HG03095 (cell line): ENCODE data around the gene PKN1.
A peak's percentile ranks its signal among the peaks of the same experiment; 100 is the strongest.
"Not testable (repeated sequence)": the region's sequence is repeated elsewhere in the genome, so short reads cannot be mapped to it uniquely, and the experiment has no call there.

Experiments
- ATAC-seq: cut with Tn5 transposase; IDR thresholded peaks from one replicate; pipeline ENCODE4 v1.9.1; 2021; ENCODE audit warnings: moderate library complexity; ENCODE audit not compliant: unreplicated experiment

PKN1 gene

DNA sequence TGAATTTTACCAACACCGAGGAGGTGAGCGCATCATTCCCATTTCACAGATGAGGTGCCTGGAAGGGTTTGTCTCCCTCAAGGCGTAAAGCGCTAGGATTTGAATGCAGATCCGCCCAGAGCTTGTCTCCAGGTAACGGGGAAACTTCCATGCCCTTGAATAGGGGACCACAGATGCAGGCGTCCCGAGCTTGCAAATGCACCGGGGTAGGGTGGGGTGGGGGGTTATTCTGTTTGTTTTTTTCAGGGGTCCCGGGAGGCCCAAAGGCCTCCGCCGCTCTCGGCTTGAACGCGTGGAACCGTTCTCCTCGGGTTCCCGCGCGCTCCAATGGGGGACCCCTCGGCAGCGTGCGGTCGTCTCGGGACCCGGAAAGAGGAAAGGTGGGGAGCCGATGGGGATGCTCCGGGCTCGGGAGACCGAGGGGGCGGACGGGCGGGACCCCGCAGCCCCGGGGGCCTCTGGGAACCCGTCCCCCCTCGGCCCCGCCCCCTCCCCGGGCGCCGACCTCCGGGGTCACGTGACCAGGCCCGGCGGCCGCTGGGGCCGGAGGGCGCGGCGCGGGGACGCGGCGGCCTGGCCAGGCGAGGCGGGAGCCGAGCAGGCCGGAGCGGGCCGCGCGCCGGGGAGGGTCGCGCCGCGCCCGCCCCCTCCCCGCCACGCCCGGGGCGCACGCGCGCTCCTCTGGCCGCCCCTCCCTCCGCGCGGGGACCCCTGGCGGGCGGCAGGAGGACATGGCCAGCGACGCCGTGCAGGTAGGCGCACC lies at the start of gene PKN1:
Gene PKN1, plus strand, starts transcription at position 516 of the 763 bp plus-strand sequence. Its CDS starts 216 bp downstream, at position 732.
- ATAC-seq: no peak

DNA sequence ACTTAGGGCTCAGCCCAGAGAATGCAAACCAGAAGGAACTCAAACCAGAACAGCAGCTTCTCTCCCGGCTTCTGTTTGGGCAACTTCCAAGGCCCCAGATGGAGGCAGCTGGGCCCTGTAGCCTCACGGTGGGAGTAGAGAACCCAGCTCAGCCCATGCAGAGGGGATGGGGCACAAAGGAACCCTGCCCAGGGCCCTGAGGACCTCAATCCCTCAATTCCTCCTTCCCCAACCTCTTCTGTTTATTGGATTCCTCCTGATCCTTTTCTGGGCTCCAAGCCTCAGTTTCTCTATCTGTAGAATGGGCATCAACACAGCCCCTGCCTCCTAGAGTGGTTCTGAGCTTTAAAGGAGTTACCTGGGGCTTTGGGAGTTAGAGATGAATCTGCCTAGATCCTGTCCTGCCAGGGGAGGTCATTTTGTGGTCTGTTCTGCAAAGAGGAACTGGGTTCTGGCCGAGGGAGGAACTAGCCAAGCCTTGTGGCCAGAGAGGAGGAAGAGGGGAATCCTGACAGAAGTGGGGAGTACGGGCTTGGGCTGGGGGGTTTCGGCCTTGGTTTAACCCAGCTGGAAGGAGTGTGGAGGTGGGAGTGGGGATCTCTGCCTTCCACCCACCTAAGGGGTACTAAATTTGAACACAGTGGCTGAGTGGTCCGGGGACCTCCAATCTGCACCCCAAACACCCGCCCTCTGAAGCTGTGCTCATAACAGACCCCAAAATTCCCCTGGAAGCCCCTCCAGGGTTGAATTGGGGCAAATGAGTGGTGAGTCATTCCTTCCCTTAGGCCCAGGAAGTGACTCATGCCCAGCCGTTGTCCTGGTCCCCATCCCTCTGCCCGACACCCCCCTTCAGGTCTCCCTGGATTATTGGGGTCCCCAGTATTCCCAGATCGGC lies 49.2 kb upstream of the PKN1 start:
- ATAC-seq: no peak

DNA sequence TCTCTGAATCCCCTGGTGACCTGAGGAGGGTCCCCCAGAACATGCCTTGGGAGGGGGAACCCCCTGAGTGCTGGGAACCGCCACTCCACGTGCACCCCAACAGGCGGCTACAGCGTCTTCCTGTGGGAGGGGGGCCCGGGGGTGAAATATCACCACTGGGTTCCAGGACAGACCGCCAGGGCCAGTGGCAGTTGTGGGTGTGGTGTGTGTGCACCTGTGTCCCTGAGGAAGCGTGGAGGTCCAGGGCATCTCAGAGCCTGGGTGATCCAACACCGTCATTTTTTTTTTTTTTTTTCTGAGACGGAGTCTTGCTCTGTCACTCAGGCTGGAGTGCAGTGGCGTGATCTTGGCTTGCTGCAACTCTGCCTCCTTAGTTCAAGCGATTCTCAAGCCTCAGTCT lies 47.6 kb upstream of the PKN1 start:
- ATAC-seq: no peak

DNA sequence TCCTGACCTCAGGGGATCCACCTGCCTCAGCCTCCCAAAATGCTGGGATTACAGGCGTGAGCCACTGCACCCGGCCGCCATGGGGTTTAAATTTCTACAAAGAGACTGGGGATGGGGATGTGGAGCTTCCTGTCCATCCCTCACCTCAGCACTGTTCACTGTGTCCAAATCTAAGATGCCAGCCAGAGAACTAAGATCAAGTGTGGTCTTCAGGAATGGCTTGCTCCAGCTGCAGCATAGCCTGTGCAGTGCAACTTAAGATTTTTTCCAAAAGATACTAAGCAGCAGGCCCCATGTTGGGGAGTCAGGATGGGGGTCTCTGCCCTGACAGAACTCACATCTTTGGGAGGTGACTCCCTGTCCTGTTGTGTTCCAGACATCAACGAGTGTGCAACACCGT lies 42.6 kb upstream of the PKN1 start:
- ATAC-seq: no peak

DNA sequence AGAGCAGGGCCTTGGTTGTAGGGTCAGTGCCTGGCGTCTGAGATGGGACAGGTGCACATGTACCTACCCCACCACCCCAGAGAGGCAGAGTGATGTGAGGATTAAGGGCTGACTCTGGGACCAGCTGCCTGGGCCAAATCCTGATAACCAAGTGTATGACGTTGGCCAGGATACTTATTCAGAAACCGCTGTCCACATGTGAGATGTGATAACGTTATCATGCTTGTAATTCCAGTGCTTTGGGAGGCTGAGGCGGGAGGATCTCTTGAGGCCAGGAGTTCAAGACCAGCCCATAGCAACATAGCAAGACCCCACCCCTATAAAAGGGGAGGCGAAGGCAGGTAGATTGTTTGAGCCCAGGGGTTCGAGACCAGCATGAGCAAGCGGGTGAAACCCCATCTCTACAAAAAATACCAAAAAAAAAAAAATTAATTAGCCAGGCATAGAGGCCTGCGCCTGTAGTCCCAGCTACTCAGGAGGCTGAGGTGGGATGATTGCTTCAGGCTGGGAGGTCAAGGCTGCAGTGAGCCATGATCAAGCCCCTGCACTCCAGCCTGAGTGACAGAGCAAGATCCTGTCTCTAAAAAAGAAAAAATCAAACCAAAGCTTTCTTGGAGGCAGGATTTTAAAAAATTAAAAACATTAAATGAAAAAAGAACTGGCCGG lies 41.8 kb upstream of the PKN1 start:
- no peak for ATAC-seq

DNA sequence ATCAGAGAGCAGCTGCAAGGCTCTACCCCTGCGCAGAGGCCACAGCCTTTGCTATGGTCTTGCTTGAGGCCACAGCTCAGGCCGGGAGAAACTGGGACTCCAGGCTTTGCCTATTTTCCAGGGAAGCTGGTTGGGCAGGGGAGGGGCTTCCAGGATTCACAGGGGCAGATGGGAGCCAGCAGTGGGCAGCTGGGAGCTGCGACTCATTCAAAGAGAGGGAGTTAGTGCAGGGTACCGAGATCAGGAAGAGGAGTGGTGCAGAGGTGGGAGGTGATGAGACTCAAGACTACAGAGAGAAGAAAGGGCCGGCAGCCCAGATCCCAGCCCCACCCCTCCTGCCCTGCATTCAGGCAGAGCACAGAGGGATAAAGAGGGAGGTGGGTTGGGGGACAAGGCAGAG lies 39.8 kb upstream of the PKN1 start:
- ATAC-seq: no peak

DNA sequence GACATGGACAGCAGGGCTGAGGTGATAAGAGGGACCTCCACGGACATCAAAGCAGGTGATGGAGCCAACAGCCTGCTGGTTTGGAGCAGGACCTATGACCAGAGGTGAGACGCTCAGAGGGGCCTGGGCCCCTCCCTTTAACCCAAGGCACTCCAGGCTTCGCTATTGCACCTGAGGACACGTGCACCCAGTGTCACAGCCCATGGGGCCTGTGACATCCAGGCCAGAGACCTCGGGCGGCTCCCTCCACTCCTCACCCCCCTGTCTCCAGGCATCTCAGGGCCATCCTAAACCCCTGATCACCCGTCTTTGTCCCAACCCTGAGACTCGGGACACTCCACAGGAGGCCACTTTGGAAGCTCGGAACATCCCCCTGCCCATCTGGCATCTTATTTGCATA lies 38.9 kb upstream of the PKN1 start:
- ATAC-seq: no peak

DNA sequence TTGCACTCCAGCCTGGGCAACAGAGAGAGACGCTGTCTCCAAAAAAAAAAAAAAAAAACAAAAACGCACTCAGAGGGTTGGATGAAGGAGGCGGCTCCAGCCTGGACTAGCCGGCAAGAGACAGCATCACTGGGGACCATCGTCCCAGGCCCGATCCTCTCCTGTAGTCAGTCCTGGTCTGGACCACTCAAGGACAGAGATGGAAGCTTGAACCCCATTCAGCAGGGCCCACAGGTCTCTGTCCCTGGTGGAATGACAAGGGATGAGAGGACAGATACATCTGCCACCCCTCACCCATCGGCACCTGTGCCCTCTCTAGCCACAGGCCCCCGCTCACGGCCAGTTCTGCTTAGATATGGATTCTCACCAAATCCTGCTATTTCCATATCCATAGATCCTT lies 37.8 kb upstream of the PKN1 start:
- ATAC-seq: no peak

DNA sequence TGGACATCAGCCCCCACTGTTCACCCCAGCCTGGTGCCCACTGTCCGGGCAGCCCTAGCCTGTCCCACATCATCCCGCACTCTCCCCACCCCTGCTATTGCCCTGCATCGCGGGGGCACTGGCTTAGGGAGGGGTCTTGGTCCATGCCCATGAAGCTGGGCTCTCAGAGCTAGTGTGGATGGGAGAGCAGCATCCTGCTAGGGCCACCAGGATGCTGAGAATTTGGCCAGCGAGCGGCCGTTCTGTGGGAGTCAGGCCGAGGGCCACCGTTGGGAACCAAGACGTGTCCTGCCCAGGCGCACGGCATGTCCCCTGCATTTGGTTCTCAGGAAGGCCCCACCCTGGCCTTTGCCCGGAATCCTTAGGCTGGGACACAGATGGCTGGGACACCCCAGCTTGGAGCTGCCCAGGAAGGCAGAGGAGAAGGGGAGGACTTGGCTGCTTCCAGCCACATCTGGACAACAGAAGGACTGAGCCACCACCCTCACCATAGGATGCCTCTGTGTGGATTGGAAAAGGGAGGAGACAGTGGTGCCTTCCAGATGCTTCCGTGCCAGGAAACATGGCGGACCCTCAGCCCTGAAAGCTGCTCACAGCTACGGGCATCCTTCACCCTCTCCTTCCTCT lies 37.3 kb upstream of the PKN1 start:
- ATAC-seq: no peak

DNA sequence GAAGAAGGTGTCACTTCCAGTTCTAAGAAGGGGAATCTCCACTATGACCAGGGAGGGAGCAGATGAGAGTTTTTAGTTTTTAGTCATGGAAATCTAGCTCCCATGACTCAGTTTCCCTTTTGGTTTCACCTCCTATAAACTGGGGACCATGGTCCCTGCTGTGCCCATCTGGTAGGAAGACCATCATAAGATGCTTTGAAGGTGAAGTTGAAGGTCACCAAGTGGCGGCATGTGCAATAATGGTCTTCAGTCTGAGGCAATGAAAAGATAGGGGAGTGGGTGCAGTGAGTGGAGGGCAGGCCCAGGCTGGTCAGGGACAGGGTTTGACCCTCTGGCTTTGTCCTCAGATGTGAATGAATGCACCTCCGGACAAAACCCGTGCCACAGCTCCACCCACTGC lies 36.4 kb upstream of the PKN1 start:
- ATAC-seq: not testable (repeated sequence)

DNA sequence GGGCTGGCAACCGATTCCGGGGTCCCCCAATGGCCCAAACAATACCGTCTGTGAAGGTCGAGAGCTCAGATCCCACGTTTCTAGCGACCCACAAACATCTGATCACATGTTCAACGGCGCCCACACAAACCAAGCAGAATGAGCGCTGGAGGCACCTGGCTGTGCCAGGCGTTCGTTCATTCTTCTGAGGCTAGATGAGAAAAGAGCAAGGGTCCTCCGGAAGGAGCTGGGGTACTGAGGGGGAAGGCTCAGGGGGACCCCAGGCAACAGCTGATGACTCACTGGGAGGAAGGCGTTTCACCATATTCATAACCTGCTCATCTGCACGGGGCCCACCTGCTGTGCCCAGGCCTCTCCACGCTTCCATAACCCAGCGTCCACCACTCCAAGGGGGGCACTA lies 35.9 kb upstream of the PKN1 start:
- ATAC-seq: not testable (repeated sequence)

DNA sequence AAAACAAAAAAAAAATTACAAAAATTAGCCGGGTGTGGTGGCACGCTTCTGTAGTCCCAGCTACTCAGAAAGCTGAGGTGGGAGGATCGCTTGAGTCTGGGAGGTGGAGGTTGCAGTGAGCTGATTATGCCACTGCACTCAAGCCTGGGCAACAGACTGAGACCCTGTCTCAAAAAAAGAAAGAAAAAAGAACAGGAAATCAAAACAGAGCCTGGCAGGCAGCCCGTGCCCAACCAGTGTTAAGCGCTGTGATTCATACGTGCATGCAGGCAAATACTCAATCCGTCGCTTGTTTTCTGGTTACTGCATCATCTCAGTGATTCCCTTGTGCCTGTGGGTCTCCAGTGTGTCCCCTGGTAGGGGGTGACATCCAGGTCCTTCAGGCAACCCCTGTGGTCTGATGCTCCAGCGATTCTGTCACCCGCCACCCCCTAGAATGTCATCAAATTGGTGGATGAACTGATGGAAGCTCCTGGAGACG lies 32.1 kb upstream of the PKN1 start:
- no peak for ATAC-seq

DNA sequence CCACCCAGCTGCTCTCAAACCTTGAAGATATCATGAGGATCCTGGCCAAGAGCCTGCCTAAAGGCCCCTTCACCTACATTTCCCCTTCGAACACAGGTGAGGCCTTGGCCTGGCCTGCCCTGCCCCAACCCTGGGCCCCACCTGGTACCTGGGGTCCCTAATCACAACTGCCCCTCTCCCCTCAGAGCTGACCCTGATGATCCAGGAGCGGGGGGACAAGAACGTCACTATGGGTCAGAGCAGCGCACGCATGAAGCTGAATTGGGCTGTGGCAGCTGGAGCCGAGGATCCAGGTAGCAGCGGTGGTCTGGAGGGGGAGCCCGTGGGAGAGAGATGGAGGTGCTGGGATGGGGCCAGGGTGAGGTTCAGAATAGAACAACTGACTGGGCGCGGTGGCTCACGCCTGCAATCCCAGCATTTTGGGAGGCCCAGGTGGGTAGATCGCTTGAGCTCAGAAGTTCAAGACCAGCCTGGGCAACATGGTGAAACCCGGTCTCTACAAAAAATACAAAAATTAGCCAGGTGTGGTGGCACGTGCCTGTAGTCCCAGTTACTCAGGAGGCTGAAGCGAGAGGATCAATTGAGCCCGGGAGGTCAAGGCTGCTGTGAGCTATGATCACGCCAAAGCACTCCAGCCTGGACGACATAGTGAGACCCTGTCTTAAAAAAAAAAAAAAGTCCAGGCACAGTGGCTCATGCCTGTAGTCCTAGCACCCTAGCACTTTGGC lies 31.5 kb upstream of the PKN1 start:
- no peak for ATAC-seq

DNA sequence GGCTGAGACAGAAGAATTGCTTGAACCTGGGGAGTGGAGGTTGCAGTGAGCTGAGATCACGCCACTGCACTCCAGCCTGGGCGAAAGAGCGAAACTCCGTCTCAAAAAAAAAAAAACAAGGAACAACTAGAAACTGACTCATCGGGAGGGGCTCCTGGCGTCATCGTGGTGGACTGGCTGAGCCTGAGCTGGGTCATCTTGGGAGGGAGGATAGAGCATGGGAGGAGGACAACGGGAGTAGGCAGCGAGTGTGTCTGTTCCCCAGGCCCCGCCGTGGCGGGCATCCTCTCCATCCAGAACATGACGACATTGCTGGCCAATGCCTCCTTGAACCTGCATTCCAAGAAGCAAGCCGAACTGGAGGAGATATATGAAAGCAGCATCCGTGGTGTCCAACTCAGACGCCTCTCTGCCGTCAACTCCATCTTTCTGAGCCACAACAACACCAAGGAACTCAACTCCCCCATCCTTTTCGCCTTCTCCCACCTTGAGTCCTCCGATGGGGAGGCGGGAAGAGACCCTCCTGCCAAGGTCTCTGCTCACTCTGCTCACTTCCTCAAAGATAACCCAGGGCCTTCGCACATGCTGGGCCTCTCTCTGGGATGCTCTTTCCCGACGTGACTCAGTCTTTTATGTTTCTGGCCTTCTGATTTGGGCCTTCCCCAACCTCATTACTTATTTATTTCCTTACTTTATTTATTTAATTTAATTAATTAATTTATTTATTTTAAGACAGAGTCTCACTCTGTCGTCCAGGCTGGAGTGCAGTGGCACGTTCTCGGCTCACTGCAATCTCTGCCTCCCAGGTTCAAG lies 30.6 kb upstream of the PKN1 start:
- ATAC-seq: no peak

DNA sequence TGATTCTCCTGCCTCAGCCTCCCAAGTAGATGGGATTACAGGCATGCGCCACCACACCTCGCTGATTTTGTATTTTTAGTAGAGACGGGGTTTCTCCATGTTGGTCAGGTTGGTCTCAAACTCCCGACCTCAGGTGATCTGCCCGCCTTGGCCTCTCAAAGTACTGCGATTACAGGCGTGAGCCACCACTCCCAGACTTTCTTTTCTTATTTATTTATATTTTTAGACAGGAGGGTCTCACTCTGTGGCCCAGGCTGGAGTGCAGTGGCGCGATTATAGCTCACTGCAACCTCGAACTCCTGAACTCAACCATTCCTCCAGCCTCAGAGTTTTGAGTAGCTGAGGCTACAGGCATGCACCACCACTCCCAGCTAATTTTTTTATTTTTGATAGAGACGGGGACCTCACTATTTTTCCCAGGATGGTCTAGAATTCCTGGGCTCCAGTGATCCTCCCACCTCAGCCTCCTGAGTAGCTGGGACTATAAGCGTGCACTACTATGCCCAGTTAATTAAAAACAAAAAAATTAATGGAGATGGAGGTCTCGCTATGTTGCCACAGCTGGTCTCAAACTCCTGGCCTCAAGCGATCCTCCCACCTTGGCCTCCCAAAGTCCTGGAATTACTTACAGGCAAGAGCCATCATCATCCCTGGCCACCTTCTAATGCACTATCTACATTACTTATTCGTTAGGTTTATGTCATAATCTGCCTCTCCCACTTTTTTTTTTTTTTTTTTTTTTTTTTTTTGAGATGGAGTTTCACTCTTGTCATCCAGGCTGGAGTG lies 29.8 kb upstream of the PKN1 start:
- not testable (repeated sequence) for ATAC-seq

DNA sequence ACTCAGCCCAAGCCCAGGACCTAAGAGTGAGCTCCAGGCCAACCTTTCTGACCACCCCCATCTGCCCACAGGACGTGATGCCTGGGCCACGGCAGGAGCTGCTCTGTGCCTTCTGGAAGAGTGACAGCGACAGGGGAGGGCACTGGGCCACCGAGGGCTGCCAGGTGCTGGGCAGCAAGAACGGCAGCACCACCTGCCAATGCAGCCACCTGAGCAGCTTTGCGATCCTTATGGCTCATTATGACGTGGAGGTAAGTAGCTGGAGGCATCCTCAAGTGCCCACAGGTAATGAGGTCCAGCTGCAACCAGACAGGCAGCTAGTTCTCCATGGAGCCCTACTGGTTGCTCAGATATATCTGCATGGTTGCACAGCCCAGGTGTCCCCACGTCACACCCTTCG lies 28.8 kb upstream of the PKN1 start:
- no peak for ATAC-seq

DNA sequence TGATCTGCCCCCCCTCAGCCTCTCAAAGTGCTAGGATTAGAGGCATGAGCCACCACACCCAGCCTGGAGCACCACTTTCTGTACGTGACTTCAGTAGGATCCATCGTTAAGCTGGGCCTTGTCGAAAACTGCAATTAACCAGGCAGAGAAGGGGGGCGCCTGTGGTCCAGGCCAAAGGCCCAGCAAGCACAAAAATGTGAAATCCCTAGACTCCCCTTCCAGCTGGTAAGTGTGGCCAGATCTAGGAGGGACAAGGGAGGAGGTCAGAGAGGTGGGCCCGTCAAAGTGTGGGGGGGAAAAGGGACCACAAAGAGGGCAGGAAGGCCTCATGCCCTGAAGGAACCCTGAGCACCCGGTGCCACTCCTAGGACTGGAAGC lies 27.7 kb upstream of the PKN1 start:
- no peak for ATAC-seq

DNA sequence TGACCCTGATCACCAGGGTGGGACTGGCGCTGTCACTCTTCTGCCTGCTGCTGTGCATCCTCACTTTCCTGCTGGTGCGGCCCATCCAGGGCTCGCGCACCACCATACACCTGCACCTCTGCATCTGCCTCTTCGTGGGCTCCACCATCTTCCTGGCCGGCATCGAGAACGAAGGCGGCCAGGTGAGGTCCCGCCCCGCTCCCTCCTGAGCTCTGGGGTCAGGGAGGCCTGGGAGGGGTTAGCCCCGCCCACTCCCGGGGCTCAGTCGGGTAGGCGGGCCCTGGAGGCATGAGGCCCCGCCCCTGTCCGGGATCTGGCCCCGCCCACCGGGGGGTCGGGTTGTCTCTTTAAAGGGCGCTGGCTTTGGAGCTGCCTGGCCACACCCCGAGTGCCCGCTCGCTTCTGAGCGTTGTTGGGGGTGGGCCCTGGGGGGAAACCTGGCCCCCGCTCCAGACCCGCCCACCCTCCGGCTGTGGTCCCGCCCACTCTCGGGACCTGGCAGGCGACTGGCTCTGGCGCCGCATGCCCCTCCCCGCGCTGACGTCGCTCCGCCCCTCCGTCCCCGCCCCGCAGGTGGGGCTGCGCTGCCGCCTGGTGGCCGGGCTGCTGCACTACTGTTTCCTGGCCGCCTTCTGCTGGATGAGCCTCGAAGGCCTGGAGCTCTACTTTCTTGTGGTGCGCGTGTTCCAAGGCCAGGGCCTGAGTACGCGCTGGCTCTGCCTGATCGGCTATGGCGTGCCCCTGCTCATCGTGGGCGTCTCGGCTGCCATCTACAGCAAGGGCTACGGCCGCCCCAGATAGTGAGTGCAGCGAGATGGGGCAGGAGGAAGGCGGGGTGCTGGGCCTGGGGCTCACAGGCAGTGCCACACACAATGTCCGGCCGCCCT lies 27.1 kb upstream of the PKN1 start:
- peak; percentile 48 for ATAC-seq
